WI38 (cell line): ENCODE measurements around the gene TGOLN2.
"Not testable (repeated sequence)": the region's sequence is repeated elsewhere in the genome, so short reads cannot be mapped to it uniquely, and the experiment has no call there.

ENCODE experiments used
- H3K4me3 ChIP-seq: 2 replicates; pipeline ENCODE4 v1.5.1; 2011; ENCODE audit warnings: low read depth, mild to moderate bottlenecking, control low read depth, low read length
- CTCF ChIP-seq: IDR thresholded peaks from 2 replicates; pipeline ENCODE4 v1.5.1; 2012; ENCODE audit warnings: low read depth, mild to moderate bottlenecking, control low read depth, low read length

The TGOLN2 gene

GRCh38 chr2:85344356-85344954 is 16.7 kb upstream of the TGOLN2 start:
- no peak overlapping the region for H3K4me3 ChIP-seq
- TF ChIP-seq CTCF = no peak

GRCh38 chr2:85343207-85343895 is 15.6 kb upstream of the TGOLN2 start:
- H3K4me3 ChIP-seq = not testable (repeated sequence)

GRCh38 chr2:85342156-85342555 is 14.4 kb upstream of the TGOLN2 start:
- no peak overlapping the region for H3K4me3 ChIP-seq
- TF ChIP-seq CTCF = no peak

GRCh38 chr2:85341269-85342029 is 13.7 kb upstream of the TGOLN2 start:
- TF ChIP-seq CTCF = no peak
- H3K4me3 ChIP-seq = no peak overlapping the region

GRCh38 chr2:85340034-85340892 is 12.5 kb upstream of the TGOLN2 start:
- H3K4me3 ChIP-seq = no peak overlapping the region
- TF ChIP-seq CTCF = no peak

- H3K4me3 ChIP-seq = no peak overlapping the region
- no peak for TF ChIP-seq CTCF
Observed at GRCh38 chr2:85334928-85335327, 7.1 kb upstream of the TGOLN2 start.

- H3K4me3 ChIP-seq = not testable (repeated sequence)
Observed at GRCh38 chr2:85333877-85334276, 6.1 kb upstream of the TGOLN2 start.
